Right lobe of liver (tissue), 4 donors: ENCODE results near the gene ASCL3.

Experiments used
- POLR2A ChIP-seq: fragments of 450-650 bp; IDR thresholded peaks from one replicate; pipeline ENCODE4 v1.6.1; 2017; ENCODE audit warnings: antibody characterized with exemption, mild to moderate bottlenecking
- TF ChIP-seq, protein P1 (sequence below), 4 donors: fragments of 200-600 bp in 3 of 4; fragments of 450-650 bp in 1 of 4; IDR thresholded peaks; one replicate each; pipeline versions ENCODE4 v1.5.1 to v1.8.0; 2016 to 2022; ENCODE audit warnings: antibody characterized with exemption in 4 of 4, mild to moderate bottlenecking in 2 of 4
- donor health status: DM: no; HTN: no; CAD: no.
- donor health status: DM: no; HTN: no; CAD: no.
- donor health status: DM: no; HTN: yes; CAD: no.

DNA sequence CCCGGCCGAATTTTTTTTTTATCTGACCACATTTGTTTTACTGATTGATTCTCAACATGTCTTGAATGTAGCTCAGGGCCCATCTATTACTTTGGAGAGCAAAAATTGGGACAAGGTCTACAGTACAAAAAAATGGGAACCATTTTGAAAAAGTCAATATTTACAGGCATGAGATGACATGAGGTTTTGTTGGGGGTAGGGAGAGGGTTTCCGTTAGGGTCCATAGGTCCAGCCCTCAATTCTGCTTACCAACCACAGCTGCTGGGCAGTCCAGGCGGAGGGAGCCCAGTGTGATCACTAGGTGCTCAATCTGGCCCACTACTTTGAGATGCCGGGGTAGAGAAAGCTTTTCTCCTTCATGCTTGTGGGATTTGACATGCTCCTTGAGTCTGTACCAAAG lies 42.6 kb upstream of the ASCL3 start:
- TF ChIP-seq POLR2A: no peak
- TF ChIP-seq, protein P1, sequence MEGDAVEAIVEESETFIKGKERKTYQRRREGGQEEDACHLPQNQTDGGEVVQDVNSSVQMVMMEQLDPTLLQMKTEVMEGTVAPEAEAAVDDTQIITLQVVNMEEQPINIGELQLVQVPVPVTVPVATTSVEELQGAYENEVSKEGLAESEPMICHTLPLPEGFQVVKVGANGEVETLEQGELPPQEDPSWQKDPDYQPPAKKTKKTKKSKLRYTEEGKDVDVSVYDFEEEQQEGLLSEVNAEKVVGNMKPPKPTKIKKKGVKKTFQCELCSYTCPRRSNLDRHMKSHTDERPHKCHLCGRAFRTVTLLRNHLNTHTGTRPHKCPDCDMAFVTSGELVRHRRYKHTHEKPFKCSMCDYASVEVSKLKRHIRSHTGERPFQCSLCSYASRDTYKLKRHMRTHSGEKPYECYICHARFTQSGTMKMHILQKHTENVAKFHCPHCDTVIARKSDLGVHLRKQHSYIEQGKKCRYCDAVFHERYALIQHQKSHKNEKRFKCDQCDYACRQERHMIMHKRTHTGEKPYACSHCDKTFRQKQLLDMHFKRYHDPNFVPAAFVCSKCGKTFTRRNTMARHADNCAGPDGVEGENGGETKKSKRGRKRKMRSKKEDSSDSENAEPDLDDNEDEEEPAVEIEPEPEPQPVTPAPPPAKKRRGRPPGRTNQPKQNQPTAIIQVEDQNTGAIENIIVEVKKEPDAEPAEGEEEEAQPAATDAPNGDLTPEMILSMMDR (IDR thresholded peaks at IDR 0.05): no peak
